Astrocyte of the spinal cord (primary cell): Measurements from ENCODE around the gene SCFD2.
A peak's percentile ranks its signal among the peaks of the same experiment; 100 is the strongest.
"Not testable (repeated sequence)": the region's sequence is repeated elsewhere in the genome, so short reads cannot be mapped to it uniquely, and the experiment has no call there.

Experiments used
- DNase-seq: peaks from one replicate; pipeline ENCODE4 v3.0.0; 2011; ENCODE audit warnings: low read depth, low spot score
- H3K4me3 ChIP-seq: 2 replicates; pipeline ENCODE4 v1.5.1; 2011; ENCODE audit warnings: low read depth, mild to moderate bottlenecking, low read length, moderate library complexity
- in situ Hi-C: cut with HindIII; loops from 2 replicates; pipeline ENCODE4 v1.10.0; 2017; ENCODE audit warnings: low sequenced_read_pairs
- TF ChIP-seq, protein P1 (sequence below): IDR thresholded peaks from 2 replicates; pipeline ENCODE4 v1.5.1; 2012; ENCODE audit warnings: low read depth, mild to moderate bottlenecking, low read length, inconsistent platforms

SCFD2 gene

GRCh38 chr4:53233114-53233795 is 132.6 kb downstream of the SCFD2 start:
- TF ChIP-seq, protein P1, sequence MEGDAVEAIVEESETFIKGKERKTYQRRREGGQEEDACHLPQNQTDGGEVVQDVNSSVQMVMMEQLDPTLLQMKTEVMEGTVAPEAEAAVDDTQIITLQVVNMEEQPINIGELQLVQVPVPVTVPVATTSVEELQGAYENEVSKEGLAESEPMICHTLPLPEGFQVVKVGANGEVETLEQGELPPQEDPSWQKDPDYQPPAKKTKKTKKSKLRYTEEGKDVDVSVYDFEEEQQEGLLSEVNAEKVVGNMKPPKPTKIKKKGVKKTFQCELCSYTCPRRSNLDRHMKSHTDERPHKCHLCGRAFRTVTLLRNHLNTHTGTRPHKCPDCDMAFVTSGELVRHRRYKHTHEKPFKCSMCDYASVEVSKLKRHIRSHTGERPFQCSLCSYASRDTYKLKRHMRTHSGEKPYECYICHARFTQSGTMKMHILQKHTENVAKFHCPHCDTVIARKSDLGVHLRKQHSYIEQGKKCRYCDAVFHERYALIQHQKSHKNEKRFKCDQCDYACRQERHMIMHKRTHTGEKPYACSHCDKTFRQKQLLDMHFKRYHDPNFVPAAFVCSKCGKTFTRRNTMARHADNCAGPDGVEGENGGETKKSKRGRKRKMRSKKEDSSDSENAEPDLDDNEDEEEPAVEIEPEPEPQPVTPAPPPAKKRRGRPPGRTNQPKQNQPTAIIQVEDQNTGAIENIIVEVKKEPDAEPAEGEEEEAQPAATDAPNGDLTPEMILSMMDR = no peak
- peak; percentile 30 for DNase-seq
- H3K4me3 ChIP-seq = no peak overlapping the region
- in situ Hi-C loops = no loop called here

DNA sequence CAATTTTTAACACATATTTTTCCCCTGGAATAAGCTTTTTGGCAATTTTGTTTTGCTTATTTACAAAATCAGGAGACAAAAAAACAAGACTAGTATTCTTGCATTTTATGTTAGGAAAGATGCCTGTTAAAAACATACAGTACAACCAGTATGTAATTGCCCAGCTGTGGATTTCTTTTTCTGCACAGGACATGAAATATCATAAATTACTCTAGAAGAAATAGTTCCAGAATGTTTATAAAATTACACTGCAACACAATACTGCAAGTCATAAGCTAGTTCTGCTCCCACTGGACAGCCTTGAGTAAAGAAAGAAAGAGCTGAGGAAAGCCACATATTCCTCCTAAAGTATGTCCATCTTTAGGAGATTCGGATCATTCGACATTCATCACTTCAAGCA is 133.5 kb downstream of the SCFD2 start:
- in situ Hi-C loops = no loop called here
- no peak overlapping the region for H3K4me3 ChIP-seq
- TF ChIP-seq, protein P1 = no peak
- no peak for DNase-seq

DNA sequence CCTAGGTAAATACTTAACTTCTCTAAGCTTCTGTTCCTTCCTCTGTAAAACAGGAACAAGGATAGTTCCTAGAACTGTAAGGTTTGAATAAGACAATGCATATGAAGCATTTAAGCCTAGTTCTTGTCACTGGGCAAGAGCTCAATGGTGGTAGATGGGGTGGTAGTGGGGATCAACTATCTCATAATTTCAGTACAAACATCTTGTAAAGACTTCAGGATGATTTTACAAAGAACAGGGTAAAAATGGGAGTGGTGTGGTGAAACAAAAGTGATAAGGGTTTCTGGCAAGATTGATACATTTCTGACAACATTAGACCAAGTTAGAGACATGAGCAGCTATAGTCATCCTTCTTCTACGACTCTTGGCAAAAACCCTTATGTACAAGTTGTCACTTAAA is 137.8 kb downstream of the SCFD2 start:
- TF ChIP-seq, protein P1 = no peak
- H3K4me3 ChIP-seq = no peak overlapping the region
- no peak for DNase-seq
- in situ Hi-C loops = no loop called here

GRCh38 chr4:53227451-53227850 is 138.4 kb downstream of the SCFD2 start:
- no peak overlapping the region for H3K4me3 ChIP-seq
- no peak for DNase-seq
- in situ Hi-C loops = no loop called here
- TF ChIP-seq, protein P1 = no peak

- DNase-seq = no peak
- in situ Hi-C loops = no loop called here
- TF ChIP-seq, protein P1 = no peak
- H3K4me3 ChIP-seq = no peak overlapping the region
These were observed 143.9 kb downstream of the SCFD2 start for GRCh38 chr4:53221832-53222480.

- DNase-seq, H3K4me3 ChIP-seq, in situ Hi-C loops: not testable (repeated sequence)
These were observed 146.7 kb downstream of the SCFD2 start for GRCh38 chr4:53219148-53219547.

- in situ Hi-C loops = no loop called here
- TF ChIP-seq, protein P1 = no peak
- H3K4me3 ChIP-seq = no peak overlapping the region
- DNase-seq = no peak
These were observed 157.1 kb downstream of the SCFD2 start for GRCh38 chr4:53208753-53209152.
